Measurements from ENCODE around the gene SUPT16H.
A peak's percentile ranks its signal among the peaks of the same experiment; 100 is the strongest.
"Not testable (repeated sequence)": the region's sequence is repeated elsewhere in the genome, so short reads cannot be mapped to it uniquely, and the experiment has no call there.

Gene SUPT16H

DNA sequence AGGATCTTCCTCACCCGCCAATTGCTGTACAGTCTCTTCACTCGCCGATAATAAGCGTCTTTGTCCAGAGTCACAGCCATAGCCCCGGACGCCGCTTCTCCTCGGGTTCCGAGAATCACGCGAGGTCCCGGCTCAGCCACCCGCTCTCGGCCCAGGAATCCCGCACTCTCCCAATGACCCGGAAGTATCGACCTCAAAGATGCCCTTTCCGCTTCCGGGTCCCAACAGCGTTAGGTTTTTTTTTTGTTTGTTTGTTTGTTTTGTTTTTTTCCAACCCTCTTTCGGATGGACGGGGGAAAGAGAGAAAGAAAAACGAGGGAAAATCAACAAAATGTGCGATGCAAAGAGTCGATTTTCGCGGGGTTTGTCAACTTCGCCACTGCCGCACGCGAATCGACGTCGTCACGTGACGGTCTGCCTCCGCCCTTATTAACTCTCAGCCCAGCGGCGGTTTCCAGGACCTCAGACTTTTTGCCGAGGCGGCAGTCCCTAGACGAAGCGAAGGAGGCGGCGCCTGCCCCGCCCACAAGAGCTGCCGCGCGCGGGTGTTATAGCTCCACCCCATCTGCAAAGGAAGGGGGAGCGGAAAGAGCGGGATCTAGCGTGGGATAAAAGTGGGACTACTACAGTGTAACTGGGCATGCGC lies at the start of gene SUPT16H:
Gene SUPT16H, minus strand, starts transcription at position 172 of the 646 bp plus-strand sequence. Its CDS starts 92 bp downstream, at position 80.
- DNase-seq = peak; percentile 99

DNA sequence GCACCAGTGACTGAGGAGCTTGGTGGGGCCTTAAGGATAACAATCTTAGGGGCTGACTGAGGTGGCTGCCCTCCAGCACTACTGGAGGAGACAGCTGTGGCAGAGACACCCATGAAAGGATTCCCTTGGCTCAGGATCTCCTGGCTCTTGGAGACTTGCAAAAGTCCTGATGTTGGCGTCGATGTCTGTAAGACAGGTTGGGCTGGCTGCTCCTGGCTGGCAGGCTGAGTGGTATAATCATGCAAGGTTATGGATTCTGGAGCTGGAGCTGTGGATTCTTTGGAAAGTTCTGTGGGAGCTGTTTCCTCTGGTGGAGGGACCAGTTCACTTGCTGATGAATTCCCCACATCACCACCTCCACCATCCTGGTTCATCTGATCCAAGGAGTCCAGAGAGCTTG lies 47.3 kb upstream of the SUPT16H start:
- no peak for DNase-seq

GRCh38 chr14:21428930-21429329 lies 45.1 kb upstream of the SUPT16H start:
- DNase-seq = no peak

DNA sequence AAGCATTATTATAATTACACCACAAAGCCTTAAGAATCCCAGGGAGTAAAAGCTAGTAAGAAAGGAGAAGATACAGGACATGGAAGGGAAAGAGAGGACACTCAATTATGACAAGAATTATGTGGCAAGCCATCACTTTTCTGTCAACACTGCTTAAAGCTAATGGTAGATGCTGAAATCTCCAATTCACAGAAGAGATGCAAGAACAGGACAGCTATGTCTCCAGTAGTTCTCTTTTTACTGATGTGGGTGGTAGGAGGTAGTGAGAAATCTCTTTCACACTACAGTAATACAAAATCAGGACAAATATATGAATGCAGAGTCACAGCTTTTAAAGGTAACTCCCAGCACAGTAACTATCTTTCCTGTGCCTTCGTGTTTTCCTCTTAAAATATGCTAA lies 42.9 kb upstream of the SUPT16H start:
- no peak for DNase-seq

- DNase-seq = no peak
These were observed 35.7 kb upstream of the SUPT16H start for GRCh38 chr14:21419528-21419927.

GRCh38 chr14:21415329-21415728 lies 31.5 kb upstream of the SUPT16H start:
- no peak for DNase-seq

DNA sequence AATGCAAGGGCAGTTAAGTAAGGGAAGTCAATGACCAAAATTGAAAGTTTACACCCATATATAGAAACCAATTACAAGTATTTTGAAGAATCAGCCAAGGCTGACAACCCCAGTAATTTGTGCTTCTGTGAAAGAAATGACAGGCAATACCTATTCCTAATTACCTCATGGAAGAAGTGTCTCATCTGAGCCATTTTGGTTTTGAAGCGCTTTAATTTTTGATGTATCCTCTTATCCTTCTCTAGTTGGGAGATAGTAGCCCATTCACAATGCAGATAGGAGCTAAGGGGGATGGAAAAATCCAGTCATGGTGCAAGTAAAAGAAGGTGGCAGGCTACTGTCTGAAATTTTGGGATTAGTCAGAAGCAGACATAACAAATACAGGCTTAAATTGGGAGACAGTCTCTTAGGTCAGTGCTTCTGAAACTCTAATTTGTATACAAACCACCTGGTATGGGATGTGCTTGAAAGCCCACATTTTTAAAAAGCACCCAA lies 30.4 kb upstream of the SUPT16H start:
- no peak for DNase-seq

- DNase-seq = no peak
These were observed 24.3 kb upstream of the SUPT16H start for GRCh38 chr14:21408147-21408546.

- no peak for DNase-seq
These were observed 22.4 kb upstream of the SUPT16H start for GRCh38 chr14:21406213-21406612.

DNA sequence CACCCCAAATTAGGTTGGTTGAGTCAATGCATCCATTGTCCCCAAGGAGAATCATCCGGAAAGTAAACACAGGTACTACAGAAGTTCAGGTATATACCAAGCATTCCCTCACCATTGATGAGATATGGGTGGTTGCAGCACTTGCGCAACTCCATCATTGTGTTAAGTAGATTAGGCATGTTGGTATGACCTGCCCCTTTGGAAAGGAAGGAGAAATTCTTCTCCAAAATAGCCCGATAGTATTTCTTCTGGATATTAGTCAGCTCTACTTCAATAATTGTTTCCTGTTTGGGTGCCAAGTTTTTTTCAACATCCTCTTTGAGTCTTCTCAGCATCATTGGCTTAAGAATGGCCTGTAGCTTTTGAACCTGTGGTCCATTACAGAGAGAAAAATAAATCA lies 21.3 kb upstream of the SUPT16H start:
- no peak for DNase-seq

DNA sequence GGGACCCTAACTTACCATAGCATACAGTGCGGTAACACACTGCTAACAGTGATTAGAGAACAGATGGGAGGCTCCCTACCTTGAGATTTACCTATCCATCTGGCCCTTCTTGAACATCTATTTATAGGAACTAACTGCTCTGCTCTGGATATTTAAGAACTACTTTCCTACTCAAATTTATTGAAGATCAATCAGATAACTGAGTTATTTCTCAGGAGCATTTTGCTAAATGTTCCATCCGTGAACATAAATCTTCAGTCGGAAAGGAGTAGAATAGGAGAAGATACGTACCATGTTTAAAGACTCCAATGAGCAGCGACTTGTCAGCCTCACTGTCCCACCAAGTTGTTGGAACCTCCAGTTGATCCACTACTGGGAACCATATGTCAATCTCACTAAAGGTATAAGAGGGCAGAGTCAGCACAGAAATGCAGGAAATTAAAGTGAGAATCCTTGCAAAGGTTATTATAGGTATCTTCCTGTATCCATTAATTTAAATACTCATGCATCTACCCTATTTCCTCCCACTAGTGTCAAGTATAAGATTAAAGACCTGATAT lies 15.6 kb upstream of the SUPT16H start:
- no peak for DNase-seq

GRCh38 chr14:21398901-21399300 lies 15.1 kb upstream of the SUPT16H start:
- no peak for DNase-seq

- DNase-seq = no peak
These were observed 11.6 kb upstream of the SUPT16H start for GRCh38 chr14:21395450-21395849.

- no peak for DNase-seq
These were observed 1.5 kb upstream of the SUPT16H start for GRCh38 chr14:21385188-21385904.

- DNase-seq = no peak
These were observed 654 bp upstream of the SUPT16H start for GRCh38 chr14:21384494-21384851.

DNA sequence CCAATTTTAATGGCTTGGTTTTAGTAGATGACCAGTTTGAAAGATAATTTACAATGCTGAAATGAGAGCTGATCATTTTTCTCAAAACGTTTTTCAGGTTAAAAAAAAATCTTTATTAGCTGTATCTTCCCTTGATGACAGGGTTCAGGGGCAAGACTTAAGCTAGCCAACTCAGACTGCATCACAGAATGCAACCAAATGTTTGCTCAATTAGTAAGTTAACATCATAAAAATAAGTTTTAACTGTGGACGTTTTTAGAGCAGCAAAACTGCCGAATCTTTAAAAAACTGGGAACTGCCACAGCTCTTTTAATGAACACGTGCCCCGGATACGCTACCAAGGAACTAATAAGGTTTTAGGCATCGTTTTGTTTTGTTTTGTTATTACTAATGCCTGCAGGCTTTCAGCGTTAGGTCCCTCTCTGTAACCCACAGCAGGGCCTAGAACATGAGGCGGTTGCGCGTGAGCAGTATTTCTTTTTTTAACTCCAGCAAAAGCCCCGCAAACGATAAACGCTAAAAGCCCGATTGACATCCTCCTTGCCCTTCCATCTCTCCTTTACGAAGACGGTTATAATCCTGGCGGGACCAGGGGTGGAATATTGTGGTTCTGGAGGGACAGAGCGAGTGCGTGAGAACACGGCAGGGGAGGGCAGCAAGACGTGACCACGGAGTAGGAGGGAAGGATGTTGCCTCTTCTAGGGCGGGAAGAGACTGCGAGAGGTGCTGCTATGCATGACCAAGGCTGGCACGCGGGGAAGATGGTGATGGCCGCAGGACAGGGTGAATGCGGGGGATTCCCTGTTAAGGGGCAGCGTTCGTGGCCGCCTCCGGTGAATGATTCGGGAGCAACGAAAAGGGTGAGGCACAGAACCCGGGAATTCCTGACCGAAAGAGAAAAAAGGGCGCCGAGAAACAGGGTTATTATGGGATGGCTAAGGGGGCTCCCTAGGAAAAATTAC lies 652 bp downstream of the SUPT16H start:
- peak; percentile 53 for DNase-seq

DNA sequence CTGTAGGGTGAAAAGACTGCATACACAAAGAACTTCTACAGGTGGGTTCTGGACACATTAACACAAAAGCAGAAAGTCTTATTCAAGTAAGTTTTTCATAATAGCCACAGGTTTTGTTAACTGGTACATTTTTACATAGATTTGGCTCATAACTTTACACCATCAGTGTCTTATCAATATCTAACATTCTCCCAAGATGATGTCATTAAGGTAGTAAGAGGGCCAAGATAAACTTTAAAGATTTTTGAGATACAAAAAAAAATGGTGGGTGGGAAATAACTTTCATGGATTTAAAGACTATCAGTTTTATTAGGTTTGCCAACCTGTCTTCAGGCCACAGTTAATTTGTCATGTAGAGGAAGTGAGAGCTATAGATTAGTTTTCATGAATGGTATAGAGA lies 1.7 kb downstream of the SUPT16H start:
- DNase-seq = no peak

GRCh38 chr14:21379338-21379737 lies 4.5 kb downstream of the SUPT16H start:
- no peak for DNase-seq

- DNase-seq = no peak
These were observed 9.8 kb downstream of the SUPT16H start for GRCh38 chr14:21373980-21374379.

DNA sequence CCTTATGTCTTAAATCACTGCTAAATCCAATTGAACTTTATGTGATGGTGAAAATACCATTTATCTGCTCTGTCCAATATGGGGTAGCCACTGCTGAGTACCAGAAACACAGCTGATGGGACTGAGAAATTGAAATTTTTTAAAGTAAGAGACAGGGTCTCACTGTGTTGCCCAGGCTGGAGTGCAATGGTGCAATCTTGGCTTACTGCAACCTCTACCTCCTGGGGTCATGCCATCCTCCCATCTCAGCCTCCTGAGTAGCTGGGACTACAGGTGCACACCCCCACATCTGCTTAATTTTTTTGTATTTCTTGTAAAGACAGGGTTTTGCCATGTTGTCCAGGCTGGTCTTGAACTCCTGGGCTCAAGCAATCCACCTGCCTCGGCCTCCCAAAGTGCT lies 11.0 kb downstream of the SUPT16H start:
- DNase-seq = not testable (repeated sequence)

DNA sequence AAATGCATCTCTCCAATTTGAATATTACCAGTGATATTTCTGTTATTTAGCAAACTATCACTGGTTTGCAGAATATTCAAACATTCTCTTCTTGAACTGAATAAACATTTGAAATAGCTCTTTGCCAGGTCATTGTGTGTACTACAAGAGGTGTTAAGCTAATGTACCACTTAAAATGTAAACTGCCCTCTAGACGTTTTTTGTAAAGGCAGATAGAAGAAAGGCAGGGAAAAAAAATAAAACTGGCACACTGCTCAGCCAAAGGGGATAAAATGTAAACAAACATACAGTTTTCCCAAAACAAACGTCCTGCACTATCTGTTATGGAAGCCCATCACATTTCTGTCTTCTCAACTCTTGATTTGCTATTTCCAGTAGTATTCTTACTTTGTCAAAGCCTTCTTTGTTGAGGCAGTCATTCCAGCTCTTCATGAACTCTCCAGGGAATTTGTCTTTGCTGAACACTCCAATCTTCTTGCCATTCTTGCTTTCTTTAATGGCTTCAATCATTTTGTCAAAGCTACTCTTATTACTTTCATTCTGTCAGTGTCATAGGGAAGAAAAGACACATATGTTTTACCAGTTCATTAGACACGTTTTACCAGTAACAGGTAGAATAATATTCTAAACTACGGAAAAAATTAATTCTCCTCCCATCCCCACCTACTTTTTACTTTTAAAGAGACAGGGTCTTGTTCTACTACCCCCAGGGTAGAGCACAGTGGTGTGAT lies 13.7 kb downstream of the SUPT16H start:
- no peak for DNase-seq

GRCh38 chr14:21367582-21368144 lies 16.2 kb downstream of the SUPT16H start:
- DNase-seq = no peak

All from NCI-H82 (cell line).